Measurements from ENCODE around the gene MEGF6. TPM values are rescaled to one million over a fixed set of nuclear protein-coding genes. Genes with fewer than 3 reads are reported as not detected.

MEGF6 gene
- polyA plus RNA-seq, 1 donor (not counting 4 experiments of a cell fraction or from before 2014, with no cell fraction given): 0.24 TPM

DNA sequence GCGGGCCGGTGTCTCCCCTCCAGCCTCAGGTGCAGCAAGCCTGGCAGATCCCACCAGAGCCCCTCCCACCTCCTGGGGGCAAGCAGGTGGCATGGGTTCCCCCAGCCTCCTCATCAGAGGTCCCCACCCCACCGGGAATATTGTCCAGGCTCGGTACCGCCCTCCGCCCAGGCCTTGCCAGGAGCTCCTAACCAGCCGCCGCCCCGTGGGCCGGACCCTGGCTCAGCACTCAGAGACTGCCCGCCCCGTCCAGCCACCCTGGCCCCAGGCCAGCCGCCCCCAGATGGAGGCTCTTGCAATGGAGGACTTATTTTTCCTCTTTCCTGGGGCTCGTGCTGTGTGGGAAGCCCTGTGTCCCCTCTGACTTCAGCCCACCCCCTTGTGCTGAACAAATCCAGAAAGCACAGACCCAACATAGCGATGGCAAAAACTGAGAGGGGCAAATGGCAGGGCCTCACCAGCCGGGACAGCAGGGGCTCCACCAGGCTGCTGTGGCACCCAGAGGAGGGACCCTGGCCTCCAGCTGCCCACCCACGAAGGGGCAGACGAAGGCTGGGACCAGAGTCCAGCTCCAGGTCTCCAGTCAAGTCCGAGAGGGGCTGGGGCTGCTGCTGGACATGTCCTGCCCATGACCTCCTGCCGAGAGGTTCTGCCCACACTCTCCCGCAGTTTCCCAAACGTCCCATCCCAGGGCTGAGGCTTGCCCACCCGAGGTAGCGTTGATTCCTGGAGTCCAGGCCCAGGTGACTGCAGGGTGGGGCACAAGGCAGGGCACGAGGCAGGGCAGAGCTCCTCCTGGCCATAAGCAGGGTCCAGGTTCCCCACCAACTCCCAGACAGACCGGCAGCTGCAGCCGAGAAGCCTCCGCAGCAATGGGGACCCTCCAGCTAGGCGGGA is 7.5 kb downstream of the MEGF6 start:
- Histone ChIP-seq H3K4me2 (ENCODE audit: control insufficient read depth, extremely low read depth, insufficient read depth, low read depth, low read length) (no peak overlapping the region), H3K4me1 (ENCODE audit: control insufficient read depth, extremely low read depth, insufficient read depth, low read length) (no peaks in the 10 kb centered on the region), H3K9me1 (ENCODE audit: control insufficient read depth, extremely low read depth, insufficient read depth, low read length) (no peaks in the 10 kb centered on the region), H2AFZ (ENCODE audit: control insufficient read depth, low read length) (no peak overlapping the region), H3K27ac (ENCODE audit: control insufficient read depth, insufficient read depth, low read length) (no peak overlapping the region), H3K9ac (ENCODE audit: control insufficient read depth, extremely low read depth, insufficient read depth, low read length) (no peak overlapping the region), H3K79me2 (ENCODE audit: control insufficient read depth, insufficient read depth, low read length) (no peaks in the 10 kb centered on the region), H3K27me3 (ENCODE audit: control insufficient read depth, extremely low read depth, insufficient read depth, low read length) (no peaks in the 10 kb centered on the region), H3K36me3 (ENCODE audit: control insufficient read depth in 2 of 2, extremely low read depth in 1 of 2, insufficient read depth in 2 of 2, low read length in 2 of 2) (no peaks in the 10 kb centered on the region), H4K20me1 (ENCODE audit: control insufficient read depth, extremely low read depth, insufficient read depth, low read length) (no peaks in the 10 kb centered on the region), H3K9me3 (ENCODE audit: control insufficient read depth, low read depth, low read length) (no peaks in the 10 kb centered on the region), H3K4me3 (ENCODE audit: control insufficient read depth in 2 of 3, extremely low read depth in 1 of 3, insufficient read depth in 2 of 3, low read depth in 1 of 3, low read length in 3 of 3) (no peak overlapping the region)
- FAIRE-seq (no peak), DNase-seq (ENCODE audit: low read depth, low spot score) (no peak)
- dilution Hi-C loops (cut with MboI; ENCODE audit: extremely low pct_ligation_motif_present, low sequenced_read_pairs): no loop called here
- TF ChIP-seq EZH2 (IDR thresholded peaks at IDR 0.05; ENCODE audit: low read length): no peak
- TF ChIP-seq, protein P1, sequence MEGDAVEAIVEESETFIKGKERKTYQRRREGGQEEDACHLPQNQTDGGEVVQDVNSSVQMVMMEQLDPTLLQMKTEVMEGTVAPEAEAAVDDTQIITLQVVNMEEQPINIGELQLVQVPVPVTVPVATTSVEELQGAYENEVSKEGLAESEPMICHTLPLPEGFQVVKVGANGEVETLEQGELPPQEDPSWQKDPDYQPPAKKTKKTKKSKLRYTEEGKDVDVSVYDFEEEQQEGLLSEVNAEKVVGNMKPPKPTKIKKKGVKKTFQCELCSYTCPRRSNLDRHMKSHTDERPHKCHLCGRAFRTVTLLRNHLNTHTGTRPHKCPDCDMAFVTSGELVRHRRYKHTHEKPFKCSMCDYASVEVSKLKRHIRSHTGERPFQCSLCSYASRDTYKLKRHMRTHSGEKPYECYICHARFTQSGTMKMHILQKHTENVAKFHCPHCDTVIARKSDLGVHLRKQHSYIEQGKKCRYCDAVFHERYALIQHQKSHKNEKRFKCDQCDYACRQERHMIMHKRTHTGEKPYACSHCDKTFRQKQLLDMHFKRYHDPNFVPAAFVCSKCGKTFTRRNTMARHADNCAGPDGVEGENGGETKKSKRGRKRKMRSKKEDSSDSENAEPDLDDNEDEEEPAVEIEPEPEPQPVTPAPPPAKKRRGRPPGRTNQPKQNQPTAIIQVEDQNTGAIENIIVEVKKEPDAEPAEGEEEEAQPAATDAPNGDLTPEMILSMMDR (optimal IDR thresholded peaks at IDR 0.05 in 1 of 3, IDR thresholded peaks at IDR 0.05 in 1 of 3, conservative IDR thresholded peaks at IDR 0.05 in 1 of 3; ENCODE audit: extremely low read depth in 1 of 3, insufficient read depth in 2 of 3, low read length in 3 of 3): no peak

DNA sequence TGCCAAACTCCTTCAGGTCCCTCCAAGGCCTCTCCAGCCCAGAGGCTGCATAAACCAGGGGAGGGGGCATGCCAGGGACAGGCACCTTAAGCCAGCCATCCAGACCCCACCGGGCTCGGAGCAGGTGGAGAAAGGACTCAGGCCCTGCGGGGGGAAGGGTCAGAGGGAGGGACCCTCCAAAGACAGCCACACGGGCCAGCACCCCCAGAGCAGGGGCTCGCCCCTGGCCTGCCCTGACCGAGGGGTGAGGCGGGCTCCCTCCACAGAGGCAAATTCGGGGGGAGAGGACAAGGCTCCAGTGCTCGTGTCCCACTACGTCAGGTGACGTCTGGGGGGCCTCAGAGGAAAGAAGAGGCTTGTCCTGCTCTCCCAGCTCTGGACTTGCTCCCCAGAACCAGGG is 8.2 kb downstream of the MEGF6 start:
- dilution Hi-C loops (cut with MboI; ENCODE audit: extremely low pct_ligation_motif_present, low sequenced_read_pairs): no loop called here
- FAIRE-seq (no peak), DNase-seq (ENCODE audit: low read depth, low spot score) (no peak)
- H3K4me3 ChIP-seq (ENCODE audit: control insufficient read depth in 2 of 3, extremely low read depth in 1 of 3, insufficient read depth in 2 of 3, low read depth in 1 of 3, low read length in 3 of 3): no peak overlapping the region
- TF ChIP-seq EZH2 (IDR thresholded peaks at IDR 0.05; ENCODE audit: low read length): no peak
- TF ChIP-seq, protein P1 (optimal IDR thresholded peaks at IDR 0.05 in 1 of 3, IDR thresholded peaks at IDR 0.05 in 1 of 3, conservative IDR thresholded peaks at IDR 0.05 in 1 of 3; ENCODE audit: extremely low read depth in 1 of 3, insufficient read depth in 2 of 3, low read length in 3 of 3): no peak
- no peaks in the 10 kb centered on the region for H3K36me3 ChIP-seq (ENCODE audit: control insufficient read depth in 2 of 2, extremely low read depth in 1 of 2, insufficient read depth in 2 of 2, low read length in 2 of 2)
- peaks cover 4% of the 10 kb centered on the region for H3K4me1 ChIP-seq (ENCODE audit: control insufficient read depth, extremely low read depth, insufficient read depth, low read length)
- H3K79me2 ChIP-seq (ENCODE audit: control insufficient read depth, insufficient read depth, low read length): no peaks in the 10 kb centered on the region
- no peak overlapping the region for H3K4me2 ChIP-seq (ENCODE audit: control insufficient read depth, extremely low read depth, insufficient read depth, low read depth, low read length)
- no peak overlapping the region for H3K27ac ChIP-seq (ENCODE audit: control insufficient read depth, insufficient read depth, low read length)
- H3K27me3 ChIP-seq (ENCODE audit: control insufficient read depth, extremely low read depth, insufficient read depth, low read length): no peaks in the 10 kb centered on the region
- no peak overlapping the region for H3K9ac ChIP-seq (ENCODE audit: control insufficient read depth, extremely low read depth, insufficient read depth, low read length)
- H2AFZ ChIP-seq (ENCODE audit: control insufficient read depth, low read length): no peak overlapping the region
- H3K9me1 ChIP-seq (ENCODE audit: control insufficient read depth, extremely low read depth, insufficient read depth, low read length): no peaks in the 10 kb centered on the region
- H4K20me1 ChIP-seq (ENCODE audit: control insufficient read depth, extremely low read depth, insufficient read depth, low read length): no peaks in the 10 kb centered on the region
- H3K9me3 ChIP-seq (ENCODE audit: control insufficient read depth, low read depth, low read length): no peaks in the 10 kb centered on the region
